Measurements from ENCODE around the gene NEDD4L. TPM values are rescaled to one million over a fixed set of nuclear protein-coding genes. Genes with fewer than 3 reads are reported as not detected.

NEDD4L gene
- total and polyA plus RNA-seq, 4 donors, result 40.2 to 308 (median 148) TPM

- no peak for TF ChIP-seq CTCF (IDR thresholded peaks at IDR 0.05; ENCODE audit: control extremely low read depth, extremely low read depth)
- Histone ChIP-seq H3K9ac (ENCODE audit: insufficient read depth in 1 of 2, low read length in 2 of 2) (no peak overlapping the region), H3K27ac (ENCODE audit: low read depth in 1 of 2, low read length in 1 of 2) (peak overlapping the region in 1 of 2 donors; percentile 2), H3K9me3 (ENCODE audit: control insufficient read depth in 4 of 4, insufficient read depth in 3 of 4, low read length in 3 of 4) (no peaks in the 10 kb centered on the region), H3K4me3 (no peak overlapping the region), H3K4me1 (ENCODE audit: control insufficient read depth in 5 of 5, insufficient read depth in 5 of 5, low read length in 5 of 5) (peaks cover 6 to 46% (median 10%) of the 10 kb centered on the region in 5 donors), H3K27me3 (ENCODE audit: control insufficient read depth in 3 of 3, insufficient read depth in 3 of 3, low read length in 2 of 3) (no peaks in the 10 kb centered on the region), H3K36me3 (ENCODE audit: control insufficient read depth in 4 of 4, insufficient read depth in 4 of 4, low read length in 4 of 4) (no peaks in the 10 kb centered on the region)
- DNase-seq (peak in 2 of 3 donors; percentile 21 to 52), ATAC-seq (ENCODE audit: insufficient read depth, low FRiP score) (no peak)
- whole genome bisulfite sequencing, 2 donors, result 71 to 81% methylated on average over 19 of the region's 19 CpGs
These were observed 153.2 kb downstream of the NEDD4L start for GRCh38 chr18:58196881-58197872.

GRCh38 chr18:58201268-58201667 is 157.2 kb downstream of the NEDD4L start:
- no peaks in the 10 kb centered on the region for H3K9me3 ChIP-seq (ENCODE audit: control insufficient read depth in 4 of 4, insufficient read depth in 3 of 4, low read length in 3 of 4)
- no peaks in the 10 kb centered on the region for H3K27me3 ChIP-seq (ENCODE audit: control insufficient read depth in 3 of 3, insufficient read depth in 3 of 3, low read length in 2 of 3)
- DNase-seq, result no peak
- ATAC-seq (ENCODE audit: insufficient read depth, low FRiP score), result no peak
- no peak overlapping the region for H3K4me3 ChIP-seq
- H3K4me1 ChIP-seq (ENCODE audit: control insufficient read depth in 5 of 5, insufficient read depth in 5 of 5, low read length in 5 of 5), result peaks cover 5 to 32% (median 11%) of the 10 kb centered on the region in 5 donors
- H3K9ac ChIP-seq (ENCODE audit: insufficient read depth in 1 of 2, low read length in 2 of 2), result no peak overlapping the region
- TF ChIP-seq CTCF (IDR thresholded peaks at IDR 0.05; ENCODE audit: control extremely low read depth, extremely low read depth), result no peak
- 77 to 79% methylated on average over 5 of the region's 5 CpGs for WGBS, 2 donors
- no peak overlapping the region for H3K27ac ChIP-seq (ENCODE audit: low read depth in 1 of 2, low read length in 1 of 2)
- no peaks in the 10 kb centered on the region for H3K36me3 ChIP-seq (ENCODE audit: control insufficient read depth in 4 of 4, insufficient read depth in 4 of 4, low read length in 4 of 4)

GRCh38 chr18:58201733-58202730 is 158.0 kb downstream of the NEDD4L start:
- Histone ChIP-seq H3K4me3 (no peak overlapping the region), H3K9ac (ENCODE audit: insufficient read depth in 1 of 2, low read length in 2 of 2) (no peak overlapping the region), H3K27me3 (ENCODE audit: control insufficient read depth in 3 of 3, insufficient read depth in 3 of 3, low read length in 2 of 3) (no peaks in the 10 kb centered on the region), H3K36me3 (ENCODE audit: control insufficient read depth in 4 of 4, insufficient read depth in 4 of 4, low read length in 4 of 4) (no peaks in the 10 kb centered on the region), H3K9me3 (ENCODE audit: control insufficient read depth in 4 of 4, insufficient read depth in 3 of 4, low read length in 3 of 4) (no peaks in the 10 kb centered on the region), H3K27ac (ENCODE audit: low read depth in 1 of 2, low read length in 1 of 2) (peak overlapping the region in 1 of 2 donors; percentile 2), H3K4me1 (ENCODE audit: control insufficient read depth in 5 of 5, insufficient read depth in 5 of 5, low read length in 5 of 5) (peaks cover 1 to 24% (median 11%) of the 10 kb centered on the region in 5 donors)
- WGBS, 2 donors, result 68 to 72% methylated on average over 11 of the region's 11 CpGs
- no peak for TF ChIP-seq CTCF (IDR thresholded peaks at IDR 0.05; ENCODE audit: control extremely low read depth, extremely low read depth)
- DNase-seq (no peak), ATAC-seq (ENCODE audit: insufficient read depth, low FRiP score) (no peak)

All from lung (tissue), 12 donors.